Stimulated activated CD8-positive, alpha-beta memory T cell treated with anti-CD3 and anti-CD28 coated beads, Interleukin-15, amount 100 ng/mL, for 24 hours (primary cell): Measurements from ENCODE around the gene ICA1L.
"Not testable (repeated sequence)": the region's sequence is repeated elsewhere in the genome, so short reads cannot be mapped to it uniquely, and the experiment has no call there.

Experiments used
- DNase-seq: peaks from one replicate; pipeline ENCODE4 v3.0.0-alpha.2; 2020; ENCODE audit warnings: low read depth

ICA1L gene

GRCh38 chr2:202847693-202848524 lies 23.7 kb downstream of the ICA1L start:
- DNase-seq: no peak

GRCh38 chr2:202844656-202845055 lies 26.9 kb downstream of the ICA1L start:
- DNase-seq: no peak

GRCh38 chr2:202842690-202843089 lies 28.9 kb downstream of the ICA1L start:
- DNase-seq: no peak

- DNase-seq: no peak
Measured at GRCh38 chr2:202841090-202841867, 30.3 kb downstream of the ICA1L start.

GRCh38 chr2:202831242-202832220 lies 40.0 kb downstream of the ICA1L start:
- no peak for DNase-seq

GRCh38 chr2:202824901-202825300 lies 46.7 kb downstream of the ICA1L start:
- DNase-seq: no peak

GRCh38 chr2:202822411-202822810 lies 49.2 kb downstream of the ICA1L start:
- no peak for DNase-seq

- no peak for DNase-seq
Measured at GRCh38 chr2:202821206-202822160, 50.1 kb downstream of the ICA1L start.

GRCh38 chr2:202818321-202818720 lies 53.2 kb downstream of the ICA1L start:
- DNase-seq: no peak

- DNase-seq: no peak
Measured at GRCh38 chr2:202817771-202818170, 53.8 kb downstream of the ICA1L start.

- DNase-seq: no peak
Measured at GRCh38 chr2:202815548-202816360, 55.8 kb downstream of the ICA1L start.

GRCh38 chr2:202814226-202814625 lies 57.3 kb downstream of the ICA1L start:
- DNase-seq: no peak

GRCh38 chr2:202813387-202813786 lies 58.2 kb downstream of the ICA1L start:
- no peak for DNase-seq

GRCh38 chr2:202808754-202809153 lies 62.8 kb downstream of the ICA1L start:
- no peak for DNase-seq

GRCh38 chr2:202807431-202808138 lies 64.0 kb downstream of the ICA1L start:
- not testable (repeated sequence) for DNase-seq

GRCh38 chr2:202805911-202806310 lies 65.7 kb downstream of the ICA1L start:
- DNase-seq: not testable (repeated sequence)

- no peak for DNase-seq
Measured at GRCh38 chr2:202797944-202798343, 73.6 kb downstream of the ICA1L start.

GRCh38 chr2:202790676-202791075 lies 80.9 kb downstream of the ICA1L start:
- no peak for DNase-seq

- no peak for DNase-seq
Measured at GRCh38 chr2:202786842-202787241, 84.7 kb downstream of the ICA1L start.
